KBM-7 (cell line): Measurements from ENCODE around the gene CST8.

Experiments used
- DNase-seq: peaks from one replicate; pipeline ENCODE4 v3.0.0-alpha.2; 2015
- in situ Hi-C: fragments of 300-500 bp; cut with MboI; formaldehyde crosslinking; loops from 2 replicates; pipeline ENCODE4 v1.14.3; 2020; ENCODE audit warnings: low sequenced_read_pairs, low pct_unique_long_range_greater_than_20kb, mixed read lengths

The CST8 gene

DNA sequence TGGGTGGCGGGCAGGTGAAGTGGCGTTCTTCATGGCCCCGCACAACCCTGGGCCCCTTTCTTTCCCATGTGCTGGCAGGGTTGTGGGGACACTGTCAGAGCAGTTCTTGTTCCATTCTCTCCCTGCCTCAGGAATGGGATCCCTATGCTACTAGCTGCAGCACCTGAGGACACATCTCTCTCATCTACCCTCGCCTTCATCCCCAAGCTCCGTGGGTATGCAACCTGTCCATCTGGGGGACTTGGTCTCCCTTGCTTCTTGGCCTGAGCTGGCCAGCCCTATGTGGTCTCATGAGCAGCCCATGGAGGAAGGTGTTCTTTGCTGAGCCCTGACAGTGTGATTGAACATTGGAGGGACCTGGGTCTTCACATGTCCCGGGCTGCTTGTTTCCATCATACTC, 53.2 kb downstream of the CST8 start:
- in situ Hi-C loops = no loop called here
- DNase-seq = no peak
